HCT116 (cell line): ENCODE results near the gene NDUFA5.

Experiments
- CEBPB ChIP-seq: IDR thresholded peaks from 2 replicates; pipeline ENCODE4 v1.6.1; 2012; ENCODE audit warnings: low read depth
- EZH2 ChIP-seq: fragments of 200-600 bp; sonication (generic); IDR thresholded peaks from 2 replicates; pipeline ENCODE4 v1.6.1; 2017; ENCODE audit warnings: antibody characterized with exemption, mixed run types
- FOSL1 ChIP-seq: IDR thresholded peaks from 2 replicates; pipeline ENCODE4 v1.6.1; 2012; ENCODE audit warnings: low read depth
- JUND ChIP-seq: IDR thresholded peaks from 2 replicates; pipeline ENCODE4 v1.6.1; 2012
- POLR2A ChIP-seq: IDR thresholded peaks from 2 replicates; pipeline ENCODE4 v1.7.0; 2011; ENCODE audit warnings: borderline replicate concordance; ENCODE audit not compliant: insufficient read depth, insufficient read length; ENCODE audit errors: extremely low read depth
- POLR2AphosphoS5 ChIP-seq: IDR thresholded peaks from 2 replicates; pipeline ENCODE4 v1.6.1; 2011; ENCODE audit warnings: mild to moderate bottlenecking, low read depth, low read length, moderate library complexity
- SIN3A ChIP-seq: IDR thresholded peaks from 2 replicates; pipeline ENCODE4 v1.6.1; 2012; ENCODE audit warnings: low read depth
- YY1 ChIP-seq: IDR thresholded peaks from 2 replicates; pipeline ENCODE4 v1.6.1; 2011; ENCODE audit warnings: low read length, low read depth, moderate library complexity, mild to moderate bottlenecking; ENCODE audit not compliant: insufficient replicate concordance; ENCODE audit errors: extremely low read depth
- ZNF274 ChIP-seq: fragments of 200-500 bp; sonication (Bioruptor generic); IDR thresholded peaks from 2 replicates; pipeline ENCODE4 v1.6.1; 2014; ENCODE audit warnings: mild to moderate bottlenecking, low read depth, low read length, inconsistent platforms
- TF ChIP-seq, protein P1 (sequence below): IDR thresholded peaks from 2 replicates; pipeline ENCODE4 v1.6.1; 2012
- TF ChIP-seq, protein P2 (sequence below), 3 experiments: fragments of 200-600 bp in 1 of 3; sonication (generic) in 1 of 3; IDR thresholded peaks in 2 of 3; conservative IDR thresholded peaks in 1 of 3; 2 replicates each; pipeline ENCODE4 v1.5.1; 2012 to 2017; ENCODE audit warnings: low read depth in 2 of 3, low read length in 2 of 3, antibody characterized with exemption in 1 of 3, borderline replicate concordance in 1 of 3, control low read depth in 1 of 3, mild to moderate bottlenecking in 1 of 3, mixed read lengths in 1 of 3, mixed run types in 1 of 3, moderate library complexity in 1 of 3; ENCODE audit not compliant: insufficient read depth in 1 of 3
- TF ChIP-seq, protein P3 (sequence below): IDR thresholded peaks from 2 replicates; pipeline ENCODE4 v1.6.1; 2012; ENCODE audit warnings: low read depth
- TF ChIP-seq, protein P4 (sequence below): IDR thresholded peaks from 2 replicates; pipeline ENCODE4 v1.6.1; 2012
- TF ChIP-seq, protein P5 (sequence below): IDR thresholded peaks from 2 replicates; pipeline ENCODE4 v1.6.1; 2011; ENCODE audit warnings: mild to moderate bottlenecking, low read length, moderate library complexity; ENCODE audit not compliant: insufficient replicate concordance; ENCODE audit errors: extremely low read depth

DNA sequence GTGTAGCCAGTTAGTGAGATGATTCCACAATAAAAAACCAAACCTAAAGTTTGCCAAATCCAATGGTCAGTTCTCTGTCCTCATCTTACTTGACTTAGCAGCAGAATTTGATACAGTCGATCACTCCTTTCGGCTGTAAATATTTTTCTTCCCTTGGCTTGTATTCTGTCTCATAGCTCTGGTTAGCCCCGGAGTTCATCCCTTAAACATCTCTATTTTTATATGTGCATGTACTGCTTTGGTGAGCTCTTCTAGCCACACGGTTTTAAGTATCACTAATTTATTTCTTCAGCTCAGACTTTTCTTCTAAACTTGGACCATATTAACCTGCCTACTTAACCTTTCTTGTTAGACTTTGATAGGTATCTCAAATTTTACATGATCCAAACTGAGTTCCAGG, 26.2 kb upstream of the NDUFA5 start:
- TF ChIP-seq POLR2AphosphoS5 (no peak), POLR2A (no peak), SIN3A (no peak), YY1 (no peak), EZH2 (no peak), CEBPB (no peak), ZNF274 (no peak), FOSL1 (no peak), JUND (no peak)
- TF ChIP-seq, protein P1, sequence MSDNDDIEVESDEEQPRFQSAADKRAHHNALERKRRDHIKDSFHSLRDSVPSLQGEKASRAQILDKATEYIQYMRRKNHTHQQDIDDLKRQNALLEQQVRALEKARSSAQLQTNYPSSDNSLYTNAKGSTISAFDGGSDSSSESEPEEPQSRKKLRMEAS: no peak
- TF ChIP-seq, protein P2, sequence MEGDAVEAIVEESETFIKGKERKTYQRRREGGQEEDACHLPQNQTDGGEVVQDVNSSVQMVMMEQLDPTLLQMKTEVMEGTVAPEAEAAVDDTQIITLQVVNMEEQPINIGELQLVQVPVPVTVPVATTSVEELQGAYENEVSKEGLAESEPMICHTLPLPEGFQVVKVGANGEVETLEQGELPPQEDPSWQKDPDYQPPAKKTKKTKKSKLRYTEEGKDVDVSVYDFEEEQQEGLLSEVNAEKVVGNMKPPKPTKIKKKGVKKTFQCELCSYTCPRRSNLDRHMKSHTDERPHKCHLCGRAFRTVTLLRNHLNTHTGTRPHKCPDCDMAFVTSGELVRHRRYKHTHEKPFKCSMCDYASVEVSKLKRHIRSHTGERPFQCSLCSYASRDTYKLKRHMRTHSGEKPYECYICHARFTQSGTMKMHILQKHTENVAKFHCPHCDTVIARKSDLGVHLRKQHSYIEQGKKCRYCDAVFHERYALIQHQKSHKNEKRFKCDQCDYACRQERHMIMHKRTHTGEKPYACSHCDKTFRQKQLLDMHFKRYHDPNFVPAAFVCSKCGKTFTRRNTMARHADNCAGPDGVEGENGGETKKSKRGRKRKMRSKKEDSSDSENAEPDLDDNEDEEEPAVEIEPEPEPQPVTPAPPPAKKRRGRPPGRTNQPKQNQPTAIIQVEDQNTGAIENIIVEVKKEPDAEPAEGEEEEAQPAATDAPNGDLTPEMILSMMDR (IDR thresholded peaks at IDR 0.05 in 2 of 3, conservative IDR thresholded peaks at IDR 0.05 in 1 of 3; ENCODE audit: borderline replicate concordance in 1 of 3, insufficient read depth in 1 of 3, low read depth in 2 of 3, low read length in 2 of 3): no peak
- TF ChIP-seq, protein P3, sequence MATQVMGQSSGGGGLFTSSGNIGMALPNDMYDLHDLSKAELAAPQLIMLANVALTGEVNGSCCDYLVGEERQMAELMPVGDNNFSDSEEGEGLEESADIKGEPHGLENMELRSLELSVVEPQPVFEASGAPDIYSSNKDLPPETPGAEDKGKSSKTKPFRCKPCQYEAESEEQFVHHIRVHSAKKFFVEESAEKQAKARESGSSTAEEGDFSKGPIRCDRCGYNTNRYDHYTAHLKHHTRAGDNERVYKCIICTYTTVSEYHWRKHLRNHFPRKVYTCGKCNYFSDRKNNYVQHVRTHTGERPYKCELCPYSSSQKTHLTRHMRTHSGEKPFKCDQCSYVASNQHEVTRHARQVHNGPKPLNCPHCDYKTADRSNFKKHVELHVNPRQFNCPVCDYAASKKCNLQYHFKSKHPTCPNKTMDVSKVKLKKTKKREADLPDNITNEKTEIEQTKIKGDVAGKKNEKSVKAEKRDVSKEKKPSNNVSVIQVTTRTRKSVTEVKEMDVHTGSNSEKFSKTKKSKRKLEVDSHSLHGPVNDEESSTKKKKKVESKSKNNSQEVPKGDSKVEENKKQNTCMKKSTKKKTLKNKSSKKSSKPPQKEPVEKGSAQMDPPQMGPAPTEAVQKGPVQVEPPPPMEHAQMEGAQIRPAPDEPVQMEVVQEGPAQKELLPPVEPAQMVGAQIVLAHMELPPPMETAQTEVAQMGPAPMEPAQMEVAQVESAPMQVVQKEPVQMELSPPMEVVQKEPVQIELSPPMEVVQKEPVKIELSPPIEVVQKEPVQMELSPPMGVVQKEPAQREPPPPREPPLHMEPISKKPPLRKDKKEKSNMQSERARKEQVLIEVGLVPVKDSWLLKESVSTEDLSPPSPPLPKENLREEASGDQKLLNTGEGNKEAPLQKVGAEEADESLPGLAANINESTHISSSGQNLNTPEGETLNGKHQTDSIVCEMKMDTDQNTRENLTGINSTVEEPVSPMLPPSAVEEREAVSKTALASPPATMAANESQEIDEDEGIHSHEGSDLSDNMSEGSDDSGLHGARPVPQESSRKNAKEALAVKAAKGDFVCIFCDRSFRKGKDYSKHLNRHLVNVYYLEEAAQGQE: no peak
- TF ChIP-seq, protein P4, sequence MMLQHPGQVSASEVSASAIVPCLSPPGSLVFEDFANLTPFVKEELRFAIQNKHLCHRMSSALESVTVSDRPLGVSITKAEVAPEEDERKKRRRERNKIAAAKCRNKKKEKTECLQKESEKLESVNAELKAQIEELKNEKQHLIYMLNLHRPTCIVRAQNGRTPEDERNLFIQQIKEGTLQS: no peak
- TF ChIP-seq, protein P5, sequence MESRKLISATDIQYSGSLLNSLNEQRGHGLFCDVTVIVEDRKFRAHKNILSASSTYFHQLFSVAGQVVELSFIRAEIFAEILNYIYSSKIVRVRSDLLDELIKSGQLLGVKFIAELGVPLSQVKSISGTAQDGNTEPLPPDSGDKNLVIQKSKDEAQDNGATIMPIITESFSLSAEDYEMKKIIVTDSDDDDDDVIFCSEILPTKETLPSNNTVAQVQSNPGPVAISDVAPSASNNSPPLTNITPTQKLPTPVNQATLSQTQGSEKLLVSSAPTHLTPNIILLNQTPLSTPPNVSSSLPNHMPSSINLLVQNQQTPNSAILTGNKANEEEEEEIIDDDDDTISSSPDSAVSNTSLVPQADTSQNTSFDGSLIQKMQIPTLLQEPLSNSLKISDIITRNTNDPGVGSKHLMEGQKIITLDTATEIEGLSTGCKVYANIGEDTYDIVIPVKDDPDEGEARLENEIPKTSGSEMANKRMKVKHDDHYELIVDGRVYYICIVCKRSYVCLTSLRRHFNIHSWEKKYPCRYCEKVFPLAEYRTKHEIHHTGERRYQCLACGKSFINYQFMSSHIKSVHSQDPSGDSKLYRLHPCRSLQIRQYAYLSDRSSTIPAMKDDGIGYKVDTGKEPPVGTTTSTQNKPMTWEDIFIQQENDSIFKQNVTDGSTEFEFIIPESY: no peak
